H1 (cell line): ENCODE measurements around the gene TGFBRAP1. TPM values are rescaled to one million over a fixed set of nuclear protein-coding genes. Genes with fewer than 3 reads are reported as not detected.

Source experiments
- CTCF ChIA-PET: fragments of 300-600 bp; sonication (Branson Sonifier 250); formaldehyde crosslinking; loops from one replicate; lab custom pipeline; 2021; ENCODE audit not compliant: partially characterized antibody; lab: Charles Lee
- POLR2A ChIA-PET: fragments of 300-600 bp; sonication (Branson Sonifier 250); formaldehyde crosslinking; loops from one replicate; lab custom pipeline; 2021; ENCODE audit warnings: inconsistent platforms; ENCODE audit not compliant: partially characterized antibody; lab: Charles Lee
- DNase-seq, 2 experiments: peaks; one replicate each; pipeline versions ENCODE4 v3.0.0 to v3.0.0-alpha.2; 2010 to 2022; ENCODE audit warnings: low spot score in 2 of 2, low read depth in 1 of 2, mixed read lengths in 1 of 2
- FAIRE-seq: peaks from 2 replicates; lab custom pipeline; 2011; peaks lifted over from hg19 to GRCh38; lab: Jason Lieb, UNC
- H2AFZ ChIP-seq: 2 replicates; pipeline ENCODE4 v1.8.1; 2012; ENCODE audit warnings: low read length, inconsistent platforms
- H2AK5ac ChIP-seq: 2 replicates; pipeline ENCODE4 v1.6.1; 2013; ENCODE audit warnings: low read depth, low read length
- H2BK120ac ChIP-seq: replicated peaks from 2 replicates; pipeline ENCODE3; 2013; ENCODE audit warnings: low read depth, low read length, inconsistent platforms
- H2BK12ac ChIP-seq: 2 replicates; pipeline ENCODE4 v1.6.1; 2013; ENCODE audit warnings: low read depth, low read length
- H2BK15ac ChIP-seq: 2 replicates; pipeline ENCODE4 v1.6.1; 2013; ENCODE audit warnings: low read length
- H2BK20ac ChIP-seq: 2 replicates; pipeline ENCODE4 v1.6.1; 2013; ENCODE audit warnings: low read length
- H2BK5ac ChIP-seq: 2 replicates; pipeline ENCODE4 v1.6.1; 2013; ENCODE audit warnings: low read depth, low read length
- H3K14ac ChIP-seq: 2 replicates; pipeline ENCODE4 v1.6.1; 2013; ENCODE audit warnings: inconsistent platforms; ENCODE audit not compliant: insufficient read length
- H3K18ac ChIP-seq: 2 replicates; pipeline ENCODE4 v1.6.1; 2013; ENCODE audit warnings: low read length; ENCODE audit errors: extremely low read depth
- H3K23ac ChIP-seq: 2 replicates; pipeline ENCODE4 v1.6.1; 2013; ENCODE audit warnings: inconsistent platforms; ENCODE audit not compliant: insufficient read length
- H3K23me2 ChIP-seq: 2 replicates; pipeline ENCODE4 v1.6.1; 2013; ENCODE audit warnings: low read depth, low read length
- H3K27ac ChIP-seq: 2 replicates; pipeline ENCODE4 v1.6.1; 2011; ENCODE audit warnings: low read depth, low read length, inconsistent platforms
- H3K27me3 ChIP-seq, 4 experiments: replicated peaks in 1 of 4; 1 replicate in 1 of 4; 2 replicates in 3 of 4; pipeline versions ENCODE4 v1.6.1 to v1.8.1; 2011 to 2013; ENCODE audit warnings: low read length in 3 of 4, mild to moderate bottlenecking in 3 of 4, inconsistent platforms in 2 of 4, mixed read lengths in 2 of 4, moderate library complexity in 1 of 4; ENCODE audit not compliant: control insufficient read depth in 3 of 4, insufficient read depth in 3 of 4; ENCODE audit errors: extremely low read depth in 1 of 4
- H3K36me3 ChIP-seq, 4 experiments: 2 replicates each; pipeline versions ENCODE4 v1.6.1 to v1.8.1; 2011 to 2013; ENCODE audit warnings: mild to moderate bottlenecking in 4 of 4, low read length in 3 of 4, moderate library complexity in 2 of 4, control low read depth in 1 of 4, inconsistent platforms in 1 of 4; ENCODE audit not compliant: insufficient read depth in 4 of 4, control insufficient read depth in 2 of 4
- H3K4ac ChIP-seq: replicated peaks from 2 replicates; pipeline ENCODE3; 2013; ENCODE audit warnings: low read length, low read depth, mixed read lengths, inconsistent platforms; ENCODE audit not compliant: insufficient read length
- H3K4me1 ChIP-seq, 4 experiments: replicated peaks in 1 of 4; 1 replicate in 1 of 4; 2 replicates in 3 of 4; pipeline versions ENCODE4 v1.6.1 to v1.8.1; 2011 to 2013; ENCODE audit warnings: low read length in 3 of 4, inconsistent platforms in 2 of 4, mixed read lengths in 1 of 4; ENCODE audit not compliant: insufficient read depth in 4 of 4, control insufficient read depth in 3 of 4
- H3K4me2 ChIP-seq, 2 experiments: 2 replicates each; pipeline versions ENCODE4 v1.6.1 to v1.8.1; 2011 to 2013; ENCODE audit warnings: low read depth in 2 of 2, low read length in 2 of 2, control low read depth in 1 of 2, inconsistent platforms in 1 of 2, mild to moderate bottlenecking in 1 of 2; ENCODE audit not compliant: insufficient read depth in 1 of 2
- H3K4me3 ChIP-seq, 4 experiments: fragments of 200-600, 300-600 bp in 1 of 4; sonication (generic), shearing (Covaris generic), sonication (Bioruptor Twin) in 1 of 4; 2 replicates each; pipeline versions ENCODE4 v1.5.1 to v1.8.1; 2011 to 2016; ENCODE audit warnings: low read length in 4 of 4, low read depth in 3 of 4, control low read depth in 2 of 4, inconsistent platforms in 2 of 4, mild to moderate bottlenecking in 2 of 4, mixed read lengths in 1 of 4, moderate library complexity in 1 of 4; ENCODE audit not compliant: insufficient read depth in 2 of 4; ENCODE audit errors: extremely low read depth in 1 of 4
- H3K56ac ChIP-seq: replicated peaks from 2 replicates; pipeline ENCODE3; 2013; ENCODE audit warnings: low read depth, mild to moderate bottlenecking, mixed read lengths, low read length, inconsistent platforms; ENCODE audit not compliant: insufficient read length
- H3K79me1 ChIP-seq: 2 replicates; pipeline ENCODE4 v1.6.1; 2013; ENCODE audit warnings: low read depth, low read length, control low read depth
- H3K79me2 ChIP-seq, 2 experiments: 2 replicates each; pipeline versions ENCODE4 v1.6.1 to v1.8.1; 2012 to 2013; ENCODE audit warnings: low read length in 2 of 2, mild to moderate bottlenecking in 2 of 2, inconsistent platforms in 1 of 2; ENCODE audit not compliant: insufficient read depth in 2 of 2, control insufficient read depth in 1 of 2
- H3K9ac ChIP-seq, 4 experiments: replicated peaks in 1 of 4; 1 replicate in 1 of 4; 2 replicates in 3 of 4; pipeline versions ENCODE4 v1.6.1 to v1.8.1; 2011 to 2013; ENCODE audit warnings: low read depth in 3 of 4, low read length in 3 of 4, control low read depth in 2 of 4, mild to moderate bottlenecking in 2 of 4, moderate library complexity in 2 of 4, inconsistent platforms in 1 of 4; ENCODE audit errors: extremely low read depth in 1 of 4
- H3K9me3 ChIP-seq, 2 experiments: 2 replicates each; pipeline versions ENCODE4 v1.6.1 to v1.8.1; 2012 to 2013; ENCODE audit warnings: mild to moderate bottlenecking in 2 of 2, moderate library complexity in 2 of 2, control low read depth in 1 of 2, inconsistent platforms in 1 of 2, low read depth in 1 of 2, low read length in 1 of 2, mixed read lengths in 1 of 2; ENCODE audit not compliant: insufficient read depth in 2 of 2
- H4K20me1 ChIP-seq, 2 experiments: replicated peaks in 1 of 2; 2 replicates each; pipeline versions ENCODE3 to v1.8.1; 2011 to 2013; ENCODE audit warnings: inconsistent platforms in 2 of 2, low read length in 2 of 2, mild to moderate bottlenecking in 1 of 2; ENCODE audit not compliant: insufficient read depth in 2 of 2, control insufficient read depth in 1 of 2
- H4K5ac ChIP-seq: 2 replicates; pipeline ENCODE4 v1.6.1; 2013; ENCODE audit warnings: low read length, low read depth, mixed read lengths, inconsistent platforms; ENCODE audit not compliant: insufficient read length
- H4K8ac ChIP-seq: 2 replicates; pipeline ENCODE4 v1.8.0; 2013; ENCODE audit warnings: mild to moderate bottlenecking, moderate library complexity, low read length, inconsistent platforms; ENCODE audit not compliant: insufficient read depth; ENCODE audit errors: extremely low read depth
- H4K91ac ChIP-seq: replicated peaks from 2 replicates; pipeline ENCODE3; 2013; ENCODE audit warnings: low read length, mixed read lengths, inconsistent platforms; ENCODE audit not compliant: insufficient read length
- ASH2L ChIP-seq: fragments of 200-600, 300-600 bp; sonication (generic); IDR thresholded peaks from one replicate; pipeline ENCODE4 v1.7.1; 2017; ENCODE audit warnings: low read length
- BRCA1 ChIP-seq: IDR thresholded peaks from 2 replicates; pipeline ENCODE4 v1.6.1; 2012; ENCODE audit warnings: low read depth, low read length, improper control_type of control experiment
- CBX5 ChIP-seq: fragments of 300-800, 300-1000 bp; sonication (generic); IDR thresholded peaks from 2 replicates; pipeline ENCODE4 v1.7.1; 2016; ENCODE audit warnings: antibody characterized with exemption, low read length, low read depth
- CBX8 ChIP-seq: fragments of 300-800, 300-1000 bp; sonication (generic); IDR thresholded peaks from 2 replicates; pipeline ENCODE4 v1.7.1; 2016; ENCODE audit warnings: low read depth, low read length, borderline replicate concordance
- CEBPB ChIP-seq: IDR thresholded peaks from 2 replicates; pipeline ENCODE4 v1.6.1; 2012; ENCODE audit warnings: low read depth, low read length
- CREB1 ChIP-seq: IDR thresholded peaks from 2 replicates; pipeline ENCODE4 v1.6.1; 2012; ENCODE audit warnings: inconsistent platforms
- MAFK ChIP-seq: IDR thresholded peaks from 2 replicates; pipeline ENCODE4 v1.6.1; 2012; ENCODE audit warnings: low read depth, mild to moderate bottlenecking, improper control_type of control experiment, low read length
- SAP30 ChIP-seq: fragments of 300-600 bp; sonication (generic); IDR thresholded peaks from 2 replicates; pipeline ENCODE4 v1.7.1; 2012; ENCODE audit warnings: low read length, moderate library complexity, mild to moderate bottlenecking, inconsistent platforms; ENCODE audit not compliant: insufficient read depth, insufficient replicate concordance
- YY1 ChIP-seq: IDR thresholded peaks from 2 replicates; pipeline ENCODE4 v1.6.1; 2011; ENCODE audit warnings: low read depth, mild to moderate bottlenecking, low read length
- WGBS, 2 experiments: shearing (Covaris generic) in 1 of 2; methylation state at CpG; one replicate each; pipeline versions ENCODE4 v1.1.6 to v1.1.7; 2013 to 2015; ENCODE audit warnings: low lambda C conversion rate in 2 of 2, mixed read lengths in 2 of 2, inconsistent platforms in 1 of 2, low coverage in 1 of 2, missing lambda C conversion rate in 1 of 2; ENCODE audit not compliant: insufficient replicate concordance in 2 of 2, insufficient coverage in 1 of 2, insufficient read length in 1 of 2; ENCODE audit errors: extremely low coverage in 1 of 2, missing lambda C conversion rate in 1 of 2; 5-methylcytosine and 5-hydroxymethylcytosine counted together
- polyA plus RNA-seq, 7 experiments: library from polyadenylated mRNA; depleted of rRNA in 3 of 7; stranded (reverse) in 5 of 7; unstranded in 2 of 7; fragments of >200 nt in 5 of 7; fragments of 200-250 nt in 2 of 7; gene quantifications; 1 replicate in 5 of 7; 2 replicates in 1 of 7; 4 replicates in 1 of 7; pipeline versions ENCODE4 v1.2.1 to v1.2.3, GENCODE V29; 2011 to 2013; ENCODE audit warnings: missing spikeins in 2 of 7, mixed read lengths in 2 of 7
- total RNA-seq: library from RNA; stranded (reverse); fragmentation: NEBNext Ultra II Directional; extraction: Animal tissue kit (Norgen Biotek cat#: 25700); gene quantifications from 2 replicates; pipeline ENCODE4 v1.2.1, GENCODE V29; 2021

The TGFBRAP1 gene
- total and polyA plus RNA-seq, 2 of the 8 experiments (the other 6 are each of a cell fraction or from before 2014, with no cell fraction given) = 11.2 to 20.2 TPM

- no peak overlapping the region for H3K4me2 ChIP-seq
- no peaks in the 10 kb centered on the region for H3K79me2 ChIP-seq
- ChIA-PET CTCF (interaction anchor here (0.6 to 2.3 kb wide), 5 partner anchors 14 to 148 kb away, joined by 3 to 8 read pairs (median 3); no protein-coding TSS in a partner anchor), POLR2A (interaction anchor here (1.2 kb wide), 1 partner anchor 67 kb away, joined by 3 read pairs; no protein-coding TSS in a partner anchor)
- H2BK20ac ChIP-seq = no peak overlapping the region
- H4K8ac ChIP-seq = no peak overlapping the region
- no peak overlapping the region for H2AFZ ChIP-seq
- H2BK12ac ChIP-seq = no peak overlapping the region
- no peaks in the 10 kb centered on the region for H3K27me3 ChIP-seq
- no peak overlapping the region for H3K14ac ChIP-seq
- no peak overlapping the region for H2AK5ac ChIP-seq
- peaks cover 0 to 4% of the 10 kb centered on the region in 2 experiments for H4K20me1 ChIP-seq
- H3K9me3 ChIP-seq = no peaks in the 10 kb centered on the region
- no peak overlapping the region for H3K4ac ChIP-seq
- H3K4me3 ChIP-seq = no peak overlapping the region
- no peak overlapping the region for H4K91ac ChIP-seq
- H3K79me1 ChIP-seq = no peaks in the 10 kb centered on the region; the same call in 1 of the 2 replicates
- TF ChIP-seq MAFK (no peak), ASH2L (no peak), CBX8 (no peak), BRCA1 (no peak), CREB1 (no peak), YY1 (no peak), SAP30 (no peak), CBX5 (no peak), CEBPB (no peak)
- DNase-seq = no peak
- H3K27ac ChIP-seq = no peak overlapping the region
- no peak overlapping the region for H3K9ac ChIP-seq
- WGBS, 2 experiments = 90% methylated on average over 10 of the region's 10 CpGs; no CpG with 5 or more reads in 1 of the 2 experiments
- no peak overlapping the region for H4K5ac ChIP-seq
- H3K23ac ChIP-seq = no peak overlapping the region
- FAIRE-seq = no peak
- no peak overlapping the region for H2BK120ac ChIP-seq
- no peak overlapping the region for H3K18ac ChIP-seq
- H2BK15ac ChIP-seq = no peak overlapping the region
- no peaks in the 10 kb centered on the region for H3K23me2 ChIP-seq
- H3K4me1 ChIP-seq = no peaks in the 10 kb centered on the region
- H3K56ac ChIP-seq = no peak overlapping the region
- peaks cover 0 to 9% (median 5%) of the 10 kb centered on the region in 4 experiments; a peak in 3 of 8 replicates for H3K36me3 ChIP-seq
- H2BK5ac ChIP-seq = no peak overlapping the region
Observed at GRCh38 chr2:105262651-105263091, 66.9 kb downstream of the TGFBRAP1 start.
